Measurements from ENCODE around the gene TFIP11.
A peak's percentile ranks its signal among the peaks of the same experiment; 100 is the strongest.

Gene TFIP11

GRCh38 chr22:26457661-26458272 lies 54.5 kb downstream of the TFIP11 start:
- no peak for DNase-seq
- H3K4me3 ChIP-seq (ENCODE audit: low read depth, low read length) = no peak overlapping the region
- no peaks in the 10 kb centered on the region for H3K9me3 ChIP-seq
- H3K36me3 ChIP-seq = peaks cover 7% of the 10 kb centered on the region
- no peak for TF ChIP-seq CTCF (IDR thresholded peaks at IDR 0.05; ENCODE audit: low read depth, low read length)
- no peaks in the 10 kb centered on the region for H3K27me3 ChIP-seq
- peaks cover 7% of the 10 kb centered on the region; the same call in 1 of the 2 replicates for H3K4me1 ChIP-seq

GRCh38 chr22:26453812-26454500 lies 58.3 kb downstream of the TFIP11 start:
- H3K4me1 ChIP-seq = no peaks in the 10 kb centered on the region; the same call in none of the 2 replicates
- H3K36me3 ChIP-seq = peaks cover 16% of the 10 kb centered on the region
- no peak for TF ChIP-seq CTCF (IDR thresholded peaks at IDR 0.05; ENCODE audit: low read depth, low read length)

GRCh38 chr22:26453216-26453615 lies 59.1 kb downstream of the TFIP11 start:
- no peak for TF ChIP-seq CTCF (IDR thresholded peaks at IDR 0.05; ENCODE audit: low read depth, low read length)
- Histone ChIP-seq H3K4me3 (ENCODE audit: low read depth, low read length) (no peak overlapping the region), H3K36me3 (peaks cover 16% of the 10 kb centered on the region), H3K27me3 (no peaks in the 10 kb centered on the region), H3K9me3 (no peaks in the 10 kb centered on the region), H3K4me1 (no peaks in the 10 kb centered on the region; the same call in none of the 2 replicates)
- no peak for DNase-seq

More at GRCh38 chr22:26453812-26454500, 58.3 kb downstream of the TFIP11 start:
- no peaks in the 10 kb centered on the region for H3K9me3 ChIP-seq
- no peak overlapping the region for H3K4me3 ChIP-seq (ENCODE audit: low read depth, low read length)
- H3K27me3 ChIP-seq = no peaks in the 10 kb centered on the region
- no peak for DNase-seq

DNA sequence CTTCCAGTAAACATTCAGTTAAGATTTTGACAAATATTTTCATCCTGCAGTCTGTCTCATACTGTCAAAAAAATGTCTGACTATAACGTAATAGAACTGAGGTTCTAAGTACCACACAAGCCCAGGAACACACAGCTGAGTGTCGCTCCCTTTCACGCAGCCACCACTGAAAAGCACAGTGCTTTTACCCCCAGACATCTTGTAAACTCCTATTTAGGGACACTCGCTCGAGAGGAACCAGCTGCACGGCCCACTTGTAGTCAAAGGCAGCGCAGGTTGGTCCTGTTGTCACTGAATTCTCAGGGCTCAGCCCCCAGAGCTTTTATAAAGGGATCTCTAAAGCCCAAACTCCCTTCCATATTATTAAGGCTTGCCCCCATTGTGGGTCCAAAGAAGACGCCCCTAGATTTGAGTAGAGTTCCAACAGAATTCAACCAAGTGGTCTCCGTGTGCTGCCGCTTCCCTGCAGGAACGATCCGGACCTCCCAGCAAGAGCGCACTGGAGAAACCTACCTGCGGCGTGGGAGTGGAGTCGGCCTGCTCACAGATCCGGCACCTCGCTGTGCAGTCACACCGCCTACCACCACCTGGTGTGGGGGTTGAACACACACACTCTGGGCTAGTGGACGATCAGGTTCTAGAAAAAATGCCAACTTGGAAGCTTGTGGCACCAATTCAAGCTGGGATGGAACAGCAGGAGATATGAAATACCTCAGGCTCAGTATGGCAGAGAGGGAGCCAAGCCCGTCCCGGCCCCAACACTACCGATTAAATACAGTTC lies 59.8 kb downstream of the TFIP11 start:
- TF ChIP-seq CTCF (IDR thresholded peaks at IDR 0.05; ENCODE audit: low read depth, low read length) = no peak
- no peaks in the 10 kb centered on the region; the same call in none of the 2 replicates for H3K4me1 ChIP-seq
- no peak for DNase-seq
- peaks cover 16% of the 10 kb centered on the region for H3K36me3 ChIP-seq
- H3K27me3 ChIP-seq = no peaks in the 10 kb centered on the region
- H3K9me3 ChIP-seq = no peaks in the 10 kb centered on the region
- H3K4me3 ChIP-seq (ENCODE audit: low read depth, low read length) = no peak overlapping the region

DNA sequence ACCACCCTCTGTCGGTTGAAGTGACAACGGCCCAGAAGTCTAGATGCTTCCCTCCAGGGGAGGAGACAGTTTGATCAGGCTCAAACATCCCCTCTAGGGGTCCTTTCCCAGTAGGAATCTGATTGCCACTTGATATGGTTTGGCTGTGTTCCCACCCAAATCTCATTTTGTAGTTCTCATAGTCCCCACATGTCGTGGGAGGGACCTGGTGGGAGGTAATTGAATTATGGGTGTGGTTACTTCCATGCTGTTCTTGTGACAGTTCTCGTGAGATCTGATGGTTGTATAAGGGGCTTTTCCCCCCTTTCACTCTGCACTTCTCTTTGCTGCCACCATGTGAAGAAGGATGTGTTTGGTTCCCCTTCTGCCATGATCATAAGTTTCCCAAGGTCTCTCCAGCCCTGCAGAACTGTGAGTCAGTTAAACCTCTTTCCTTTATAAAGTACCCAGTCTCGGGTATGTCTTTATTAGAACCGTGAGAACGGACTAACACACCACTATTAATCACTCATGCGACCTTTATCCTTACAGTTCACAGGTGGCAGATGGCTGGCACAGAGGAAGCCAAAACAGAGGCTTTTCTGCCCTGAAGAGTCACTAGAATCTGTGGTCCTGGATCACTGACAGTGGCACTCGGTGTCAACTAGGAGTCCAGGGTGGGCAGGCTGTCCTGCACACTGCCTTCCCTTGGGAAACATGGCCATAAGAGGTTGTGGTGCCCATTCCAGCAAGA lies 61.7 kb downstream of the TFIP11 start:
- Histone ChIP-seq H3K4me1 (no peaks in the 10 kb centered on the region; the same call in none of the 2 replicates), H3K4me3 (ENCODE audit: low read depth, low read length) (no peak overlapping the region), H3K9me3 (no peaks in the 10 kb centered on the region), H3K27me3 (no peaks in the 10 kb centered on the region), H3K36me3 (peaks cover 13% of the 10 kb centered on the region)
- DNase-seq = peak; percentile 28
- TF ChIP-seq CTCF (IDR thresholded peaks at IDR 0.05; ENCODE audit: low read depth, low read length) = no peak; the same call in 1 of the 2 replicates

Measured in BE2C (cell line).